ENCODE measurements around the gene CHML. TPM values are rescaled to one million over a fixed set of nuclear protein-coding genes. Genes with fewer than 3 reads are reported as not detected.

The CHML gene
- total and polyA plus RNA-seq, 10 of the 15 experiments (the other 5 are each of a cell fraction or from before 2014, with no cell fraction given), result 2.0 to 15.5 (median 6.0) TPM

- Histone ChIP-seq H3K27ac (ENCODE audit: control insufficient read depth, insufficient read depth) (no peak overlapping the region), H4K20me1 (ENCODE audit: control insufficient read depth, insufficient read depth) (no peaks in the 10 kb centered on the region), H3K79me2 (ENCODE audit: control insufficient read depth, insufficient read depth, low read length) (no peaks in the 10 kb centered on the region), H3K4me3 (no peak overlapping the region), H2AFZ (ENCODE audit: control insufficient read depth, low read depth, low read length) (no peak overlapping the region), H3K36me3 (ENCODE audit: control insufficient read depth in 2 of 2, insufficient read depth in 2 of 2, low read length in 1 of 2) (no peaks in the 10 kb centered on the region), H3K4me1 (ENCODE audit: control insufficient read depth, insufficient read depth, low read length) (no peaks in the 10 kb centered on the region), H3K9me3 (replicated peaks; ENCODE audit: control insufficient read depth, insufficient read depth, low read length) (no peaks in the 10 kb centered on the region), H3K27me3 (replicated peaks in 1 of 2; ENCODE audit: control insufficient read depth in 2 of 2, insufficient read depth in 2 of 2, low read length in 1 of 2) (no peaks in the 10 kb centered on the region), H3K9ac (ENCODE audit: control insufficient read depth, insufficient read depth, low read length) (no peak overlapping the region), H3K4me2 (ENCODE audit: control insufficient read depth, insufficient read depth) (no peak overlapping the region)
- FAIRE-seq (no peak), DNase-seq (ENCODE audit: low read depth, low spot score) (no peak), ATAC-seq (no peak)
- ChIA-PET SMC1A (ENCODE audit: uncharacterized antibody, unreplicated experiment) (no interaction called here), CTCF (interaction anchor here (0.9 kb wide), 1 partner anchor 49 kb away, joined by 3 read pairs; no protein-coding TSS in a partner anchor), RAD21 (ENCODE audit: unreplicated experiment) (no interaction called here), POLR2A (no interaction called here)
- intact Hi-C loops (cut with micrococcal nuclease; ENCODE audit: unreplicated experiment), result no loop called here
- no TSS peak for BruUV-seq (replicated peaks)
- in situ Hi-C loops (cut with MboI), result no loop called here
- WGBS (ENCODE audit: insufficient coverage, insufficient replicate concordance, low lambda C conversion rate, missing lambda C conversion rate), result 32% methylated on average over 5 of the region's 5 CpGs
- no peak for TF ChIP-seq KAT2A (conservative IDR thresholded peaks at IDR 0.05; ENCODE audit: control insufficient read depth, low read depth, low read length)
- no peak for TF ChIP-seq SIX5 (IDR thresholded peaks at IDR 0.05; ENCODE audit: low read depth, low read length, severe bottlenecking)
- no peak for TF ChIP-seq IKZF2 (IDR thresholded peaks at IDR 0.05)
- no peak for TF ChIP-seq CHD4 (IDR thresholded peaks at IDR 0.05)
- TF ChIP-seq, protein P1, sequence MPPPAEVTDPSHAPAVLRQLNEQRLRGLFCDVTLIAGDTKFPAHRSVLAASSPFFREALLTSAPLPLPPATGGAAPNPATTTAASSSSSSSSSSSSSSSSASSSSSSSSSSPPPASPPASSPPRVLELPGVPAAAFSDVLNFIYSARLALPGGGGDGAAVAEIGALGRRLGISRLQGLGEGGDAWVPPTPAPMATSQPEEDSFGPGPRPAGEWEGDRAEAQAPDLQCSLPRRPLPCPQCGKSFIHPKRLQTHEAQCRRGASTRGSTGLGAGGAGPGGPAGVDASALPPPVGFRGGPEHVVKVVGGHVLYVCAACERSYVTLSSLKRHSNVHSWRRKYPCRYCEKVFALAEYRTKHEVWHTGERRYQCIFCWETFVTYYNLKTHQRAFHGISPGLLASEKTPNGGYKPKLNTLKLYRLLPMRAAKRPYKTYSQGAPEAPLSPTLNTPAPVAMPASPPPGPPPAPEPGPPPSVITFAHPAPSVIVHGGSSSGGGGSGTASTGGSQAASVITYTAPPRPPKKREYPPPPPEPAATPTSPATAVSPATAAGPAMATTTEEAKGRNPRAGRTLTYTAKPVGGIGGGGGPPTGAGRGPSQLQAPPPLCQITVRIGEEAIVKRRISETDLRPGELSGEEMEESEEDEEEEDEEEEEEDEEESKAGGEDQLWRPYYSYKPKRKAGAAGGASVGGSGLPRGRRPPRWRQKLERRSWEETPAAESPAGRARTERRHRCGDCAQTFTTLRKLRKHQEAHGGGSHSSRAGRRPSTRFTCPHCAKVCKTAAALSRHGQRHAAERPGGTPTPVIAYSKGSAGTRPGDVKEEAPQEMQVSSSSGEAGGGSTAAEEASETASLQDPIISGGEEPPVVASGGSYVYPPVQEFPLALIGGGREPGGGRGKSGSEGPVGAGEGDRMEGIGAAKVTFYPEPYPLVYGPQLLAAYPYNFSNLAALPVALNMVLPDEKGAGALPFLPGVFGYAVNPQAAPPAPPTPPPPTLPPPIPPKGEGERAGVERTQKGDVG (CRISPR knock-in tag; IDR thresholded peaks at IDR 0.05), result no peak
- TF ChIP-seq, protein P2, sequence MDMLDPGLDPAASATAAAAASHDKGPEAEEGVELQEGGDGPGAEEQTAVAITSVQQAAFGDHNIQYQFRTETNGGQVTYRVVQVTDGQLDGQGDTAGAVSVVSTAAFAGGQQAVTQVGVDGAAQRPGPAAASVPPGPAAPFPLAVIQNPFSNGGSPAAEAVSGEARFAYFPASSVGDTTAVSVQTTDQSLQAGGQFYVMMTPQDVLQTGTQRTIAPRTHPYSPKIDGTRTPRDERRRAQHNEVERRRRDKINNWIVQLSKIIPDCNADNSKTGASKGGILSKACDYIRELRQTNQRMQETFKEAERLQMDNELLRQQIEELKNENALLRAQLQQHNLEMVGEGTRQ (IDR thresholded peaks at IDR 0.05; ENCODE audit: borderline replicate concordance, low read depth, low read length), result no peak
- no peak for TF ChIP-seq CREB1 (IDR thresholded peaks at IDR 0.05; ENCODE audit: low read depth)
- TF ChIP-seq WRNIP1 (IDR thresholded peaks at IDR 0.05; ENCODE audit: borderline replicate concordance, low read depth, low read length), result no peak
- no peak for TF ChIP-seq TARDBP (IDR thresholded peaks at IDR 0.05; ENCODE audit: borderline replicate concordance)
- no peak for TF ChIP-seq ZNF24 (IDR thresholded peaks at IDR 0.05)
- no peak for TF ChIP-seq ZNF384 (IDR thresholded peaks at IDR 0.05; ENCODE audit: borderline replicate concordance, low read depth, low read length)
- TF ChIP-seq, protein P3, sequence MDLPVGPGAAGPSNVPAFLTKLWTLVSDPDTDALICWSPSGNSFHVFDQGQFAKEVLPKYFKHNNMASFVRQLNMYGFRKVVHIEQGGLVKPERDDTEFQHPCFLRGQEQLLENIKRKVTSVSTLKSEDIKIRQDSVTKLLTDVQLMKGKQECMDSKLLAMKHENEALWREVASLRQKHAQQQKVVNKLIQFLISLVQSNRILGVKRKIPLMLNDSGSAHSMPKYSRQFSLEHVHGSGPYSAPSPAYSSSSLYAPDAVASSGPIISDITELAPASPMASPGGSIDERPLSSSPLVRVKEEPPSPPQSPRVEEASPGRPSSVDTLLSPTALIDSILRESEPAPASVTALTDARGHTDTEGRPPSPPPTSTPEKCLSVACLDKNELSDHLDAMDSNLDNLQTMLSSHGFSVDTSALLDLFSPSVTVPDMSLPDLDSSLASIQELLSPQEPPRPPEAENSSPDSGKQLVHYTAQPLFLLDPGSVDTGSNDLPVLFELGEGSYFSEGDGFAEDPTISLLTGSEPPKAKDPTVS (IDR thresholded peaks at IDR 0.05; ENCODE audit: low read depth, low read length), result no peak
- no peak for TF ChIP-seq STAT1 (conservative IDR thresholded peaks at IDR 0.05)
- TF ChIP-seq CHD2 (IDR thresholded peaks at IDR 0.05; ENCODE audit: borderline replicate concordance, low read depth, low read length), result no peak
- TF ChIP-seq NR2F1 (conservative IDR thresholded peaks at IDR 0.05), result no peak
Observed at GRCh38 chr1:241660424-241660972, 20.3 kb upstream of the CHML start.

Measured in GM12878 (cell line).